Measurements from ENCODE around the gene LOX.
"Not testable (repeated sequence)": the region's sequence is repeated elsewhere in the genome, so short reads cannot be mapped to it uniquely, and the experiment has no call there.

LOX gene

GRCh38 chr5:122110987-122111386, 32.9 kb upstream of the LOX start:
- Mint-ChIP-seq H3K36me3 (no peaks in the 10 kb centered on the region), H3K9me3 (no peaks in the 10 kb centered on the region), H3K27me3 (peaks cover 8 to 10% of the 10 kb centered on the region in 2 donors), H3K4me3 (no peak overlapping the region), H3K4me1 (no peaks in the 10 kb centered on the region), H3K27ac (no peak overlapping the region)
- no peak for ATAC-seq (replicated peaks)
- DNase-seq: no peak

- DNase-seq (no peak), ATAC-seq (replicated peaks) (no peak)
- Mint-ChIP-seq H3K27ac (no peak overlapping the region), H3K27me3 (peaks cover 8 to 10% of the 10 kb centered on the region in 2 donors), H3K4me3 (no peak overlapping the region), H3K9me3 (no peaks in the 10 kb centered on the region), H3K4me1 (no peaks in the 10 kb centered on the region), H3K36me3 (no peaks in the 10 kb centered on the region)
These were observed 29.0 kb upstream of the LOX start for GRCh38 chr5:122107016-122107415.

GRCh38 chr5:122105909-122106308, 27.9 kb upstream of the LOX start:
- ATAC-seq (replicated peaks) (no peak), DNase-seq (no peak)
- H3K27ac Mint-ChIP-seq: no peak overlapping the region
- H3K27me3 Mint-ChIP-seq: peaks cover 8 to 10% of the 10 kb centered on the region in 2 donors
- H3K36me3 Mint-ChIP-seq: no peaks in the 10 kb centered on the region
- no peak overlapping the region for H3K4me3 Mint-ChIP-seq
- H3K9me3 Mint-ChIP-seq: no peaks in the 10 kb centered on the region
- no peaks in the 10 kb centered on the region for H3K4me1 Mint-ChIP-seq

GRCh38 chr5:122102825-122103224, 24.8 kb upstream of the LOX start:
- Mint-ChIP-seq H3K27me3 (peaks cover 5 to 11% of the 10 kb centered on the region in 2 donors), H3K9me3 (no peaks in the 10 kb centered on the region), H3K27ac (no peak overlapping the region), H3K4me3 (no peak overlapping the region), H3K4me1 (no peaks in the 10 kb centered on the region), H3K36me3 (no peaks in the 10 kb centered on the region)
- DNase-seq (no peak), ATAC-seq (replicated peaks) (no peak)

- no peaks in the 10 kb centered on the region for H3K36me3 Mint-ChIP-seq
- no peaks in the 10 kb centered on the region for H3K9me3 Mint-ChIP-seq
- peak in 1 of 2 donors; percentile 41 for ATAC-seq (replicated peaks)
- peaks cover 0 to 6% of the 10 kb centered on the region in 2 donors for H3K27me3 Mint-ChIP-seq
- no peaks in the 10 kb centered on the region for H3K4me1 Mint-ChIP-seq
- no peak for DNase-seq
- no peak overlapping the region for H3K27ac Mint-ChIP-seq
- no peak overlapping the region for H3K4me3 Mint-ChIP-seq
These were observed 23.7 kb upstream of the LOX start for GRCh38 chr5:122101636-122102285.

GRCh38 chr5:122099060-122099790, 21.2 kb upstream of the LOX start:
- Mint-ChIP-seq H3K9me3 (no peaks in the 10 kb centered on the region), H3K4me3 (no peak overlapping the region), H3K27me3 (peaks cover 0 to 6% of the 10 kb centered on the region in 2 donors), H3K36me3 (no peaks in the 10 kb centered on the region), H3K4me1 (no peaks in the 10 kb centered on the region), H3K27ac (no peak overlapping the region)
- DNase-seq (no peak), ATAC-seq (replicated peaks) (no peak)

GRCh38 chr5:122097391-122097790, 19.3 kb upstream of the LOX start:
- Mint-ChIP-seq H3K4me3 (no peak overlapping the region), H3K36me3 (no peaks in the 10 kb centered on the region), H3K9me3 (no peaks in the 10 kb centered on the region), H3K4me1 (no peaks in the 10 kb centered on the region), H3K27ac (no peak overlapping the region), H3K27me3 (peaks cover 0 to 6% of the 10 kb centered on the region in 2 donors)
- no peak for ATAC-seq (replicated peaks)
- DNase-seq: no peak

GRCh38 chr5:122095158-122095557, 17.1 kb upstream of the LOX start:
- Mint-ChIP-seq H3K27ac (no peak overlapping the region), H3K4me1 (no peaks in the 10 kb centered on the region), H3K9me3 (no peaks in the 10 kb centered on the region), H3K36me3 (no peaks in the 10 kb centered on the region), H3K4me3 (no peak overlapping the region), H3K27me3 (peaks cover 0 to 6% of the 10 kb centered on the region in 2 donors)
- no peak for ATAC-seq (replicated peaks)
- no peak for DNase-seq

- not testable (repeated sequence) for H3K9me3 Mint-ChIP-seq
These were observed 16.2 kb upstream of the LOX start for GRCh38 chr5:122094251-122094650.

GRCh38 chr5:122093415-122094180, 15.5 kb upstream of the LOX start:
- no peaks in the 10 kb centered on the region for H3K36me3 Mint-ChIP-seq
- no peaks in the 10 kb centered on the region for H3K9me3 Mint-ChIP-seq
- no peak overlapping the region for H3K27ac Mint-ChIP-seq
- H3K27me3 Mint-ChIP-seq: no peaks in the 10 kb centered on the region
- no peaks in the 10 kb centered on the region for H3K4me1 Mint-ChIP-seq
- no peak for ATAC-seq (replicated peaks)
- DNase-seq: no peak
- H3K4me3 Mint-ChIP-seq: no peak overlapping the region

More at GRCh38 chr5:122094251-122094650, 16.2 kb upstream of the LOX start:
- not testable (repeated sequence) for H3K36me3 Mint-ChIP-seq; H3K27ac Mint-ChIP-seq; DNase-seq; H3K4me1 Mint-ChIP-seq; H3K27me3 Mint-ChIP-seq; ATAC-seq (replicated peaks); H3K4me3 Mint-ChIP-seq

GRCh38 chr5:122091936-122092600, 14.0 kb upstream of the LOX start:
- no peak overlapping the region for H3K27ac Mint-ChIP-seq
- no peaks in the 10 kb centered on the region for H3K9me3 Mint-ChIP-seq
- ATAC-seq (replicated peaks) (no peak), DNase-seq (no peak)
- H3K4me3 Mint-ChIP-seq: no peak overlapping the region
- H3K36me3 Mint-ChIP-seq: no peaks in the 10 kb centered on the region
- H3K27me3 Mint-ChIP-seq: no peaks in the 10 kb centered on the region
- H3K4me1 Mint-ChIP-seq: no peaks in the 10 kb centered on the region

GRCh38 chr5:122089096-122090013, 11.3 kb upstream of the LOX start:
- Mint-ChIP-seq H3K27me3 (peaks cover 0 to 5% of the 10 kb centered on the region in 2 donors), H3K4me3 (no peak overlapping the region), H3K27ac (no peak overlapping the region), H3K36me3 (no peaks in the 10 kb centered on the region), H3K9me3 (no peaks in the 10 kb centered on the region), H3K4me1 (no peaks in the 10 kb centered on the region)
- ATAC-seq (replicated peaks) (no peak), DNase-seq (no peak)

- H3K4me1 Mint-ChIP-seq: peaks cover 0 to 2% of the 10 kb centered on the region in 2 donors
- H3K9me3 Mint-ChIP-seq: no peaks in the 10 kb centered on the region
- no peak overlapping the region for H3K27ac Mint-ChIP-seq
- no peak for DNase-seq
- H3K4me3 Mint-ChIP-seq: no peak overlapping the region
- H3K36me3 Mint-ChIP-seq: no peaks in the 10 kb centered on the region
- H3K27me3 Mint-ChIP-seq: peaks cover 7 to 11% of the 10 kb centered on the region in 2 donors
- ATAC-seq (replicated peaks): no peak
These were observed 7.0 kb upstream of the LOX start for GRCh38 chr5:122085041-122085440.
